NK-92 treated with Interleukin-12 subunit alpha and Interleukin-12 subunit beta, amount 100 ng/mL, for 24 hours (cell line): Measurements from ENCODE around the gene CNTD1.
"Not testable (repeated sequence)": the region's sequence is repeated elsewhere in the genome, so short reads cannot be mapped to it uniquely, and the experiment has no call there.

Experiments
- DNase-seq: peaks from one replicate; lab custom pipeline; 2025; lab: John Stamatoyannopoulos, UW

The CNTD1 gene

DNA sequence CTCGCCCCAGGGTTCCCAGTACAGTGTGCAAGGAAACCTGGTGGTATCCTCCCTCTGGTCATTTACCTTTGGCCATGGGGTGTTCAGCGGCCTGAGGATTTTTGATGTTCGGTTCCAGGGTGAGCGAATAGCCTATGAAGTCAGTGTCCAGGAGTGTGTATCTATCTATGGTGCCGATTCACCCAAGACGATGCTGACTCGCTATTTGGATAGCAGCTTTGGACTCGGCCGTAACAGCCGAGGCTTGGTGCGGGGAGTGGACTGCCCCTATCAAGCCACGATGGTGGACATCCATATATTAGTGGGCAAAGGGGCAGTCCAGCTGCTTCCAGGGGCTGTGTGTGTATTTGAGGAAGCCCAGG lies 46.9 kb downstream of the CNTD1 start:
- no peak for DNase-seq

DNA sequence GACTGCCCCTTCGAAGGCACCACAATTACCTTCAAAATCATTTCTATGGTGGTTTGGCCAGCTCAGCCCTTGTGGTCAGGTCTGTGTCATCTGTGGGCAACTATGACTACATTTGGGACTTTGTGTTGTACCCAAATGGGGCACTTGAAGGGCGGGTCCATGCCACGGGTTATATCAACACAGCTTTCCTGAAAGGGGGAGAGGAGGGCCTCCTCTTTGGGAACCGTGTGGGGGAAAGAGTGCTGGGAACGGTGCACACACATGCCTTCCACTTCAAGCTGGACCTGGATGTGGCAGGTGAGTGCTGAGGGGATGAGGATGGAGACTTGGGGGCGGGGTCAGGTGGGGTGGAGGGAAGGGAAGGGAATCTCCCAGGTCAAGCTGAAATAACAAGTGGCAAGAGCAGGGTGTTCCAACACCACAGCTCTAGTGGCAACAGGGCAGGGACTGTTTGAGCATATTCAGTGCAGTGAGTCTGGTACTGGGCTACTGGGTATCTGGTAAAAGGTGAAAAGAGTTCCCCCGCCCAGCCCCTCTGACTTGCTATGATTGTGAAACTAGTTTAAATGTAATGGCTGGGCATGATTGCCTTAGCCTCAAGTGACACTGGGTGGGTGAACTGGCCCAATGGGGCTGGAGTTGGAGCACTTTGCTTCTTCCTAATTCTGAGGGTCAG lies 47.4 kb downstream of the CNTD1 start:
- DNase-seq: peak; percentile 34

DNA sequence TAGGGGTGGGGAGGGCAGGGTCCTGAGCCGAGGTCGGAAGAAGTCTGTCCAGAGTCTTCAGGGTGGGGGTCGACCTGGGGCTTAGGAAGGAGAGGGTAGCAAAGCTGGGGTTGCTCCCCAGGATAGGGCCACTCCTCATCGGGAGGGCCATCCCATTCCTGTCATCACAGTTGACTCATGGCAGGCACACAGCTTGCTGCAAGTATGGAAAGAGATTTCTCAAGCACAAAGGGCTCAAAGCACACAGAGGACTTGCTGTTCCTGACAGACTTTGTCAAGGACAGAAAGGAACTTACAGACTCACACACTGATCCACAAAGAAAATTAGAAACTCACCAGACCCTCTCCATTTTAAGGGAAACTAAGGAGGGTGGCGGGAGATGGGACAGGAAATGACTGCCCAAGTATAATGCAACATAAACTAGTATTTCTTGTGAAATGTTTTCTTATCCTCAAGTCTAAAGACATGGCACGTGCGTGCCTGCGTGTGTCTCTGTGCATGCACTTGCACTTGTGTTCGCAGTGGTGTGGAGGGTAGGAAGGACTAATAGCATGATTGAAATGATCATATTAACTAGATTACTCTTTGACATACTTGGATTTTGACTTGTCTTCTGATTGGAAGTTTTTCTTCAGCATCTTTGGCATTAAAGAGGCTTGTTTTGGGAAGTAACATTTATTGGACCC lies 48.1 kb downstream of the CNTD1 start:
- no peak for DNase-seq

- no peak for DNase-seq
These were observed 49.4 kb downstream of the CNTD1 start for GRCh38 chr17:42848093-42848492.

GRCh38 chr17:42849031-42849430 lies 50.4 kb downstream of the CNTD1 start:
- DNase-seq: no peak

DNA sequence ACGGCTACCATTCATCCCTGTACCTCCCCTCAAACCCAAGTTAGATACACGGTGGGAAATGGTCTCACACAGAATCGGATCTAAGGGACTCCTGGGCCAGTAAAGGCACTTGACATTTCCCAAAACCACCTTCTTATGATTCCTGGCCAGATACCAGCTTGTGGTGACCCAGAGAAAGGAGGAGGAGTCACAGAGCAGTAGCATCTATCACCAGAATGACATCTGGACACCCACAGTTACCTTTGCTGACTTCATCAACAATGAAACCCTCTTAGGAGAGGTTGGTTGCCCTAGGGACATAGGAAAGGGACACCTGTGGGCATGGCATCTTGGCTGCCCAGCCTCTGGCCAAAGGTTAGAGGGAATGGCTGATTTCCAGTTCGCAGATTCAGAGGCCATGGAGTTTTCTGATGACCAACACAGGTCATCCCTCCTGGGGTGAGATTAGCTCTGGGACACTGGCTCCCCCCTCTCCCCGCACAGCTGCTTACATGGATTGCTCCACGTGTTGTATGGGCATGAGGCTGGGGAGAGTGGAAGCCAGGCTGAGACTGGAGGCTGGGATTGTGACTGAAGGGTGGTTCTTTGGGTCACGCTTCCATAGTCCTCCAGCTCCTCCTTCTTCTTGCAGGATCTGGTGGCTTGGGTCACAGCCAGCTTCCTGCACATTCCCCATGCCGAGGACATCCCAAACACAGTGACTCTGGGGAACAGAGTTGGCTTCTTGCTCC lies 51.0 kb downstream of the CNTD1 start:
- DNase-seq: no peak

- no peak for DNase-seq
These were observed 52.3 kb downstream of the CNTD1 start, which contains the start of gene AOC3 for GRCh38 chr17:42850954-42851353. Gene AOC3 (plus strand): TSS chr17:42851199. CDS start chr17:42851344, 145 bp downstream.

GRCh38 chr17:42851371-42852240 lies 52.9 kb downstream of the CNTD1 start:
- not testable (repeated sequence) for DNase-seq

DNA sequence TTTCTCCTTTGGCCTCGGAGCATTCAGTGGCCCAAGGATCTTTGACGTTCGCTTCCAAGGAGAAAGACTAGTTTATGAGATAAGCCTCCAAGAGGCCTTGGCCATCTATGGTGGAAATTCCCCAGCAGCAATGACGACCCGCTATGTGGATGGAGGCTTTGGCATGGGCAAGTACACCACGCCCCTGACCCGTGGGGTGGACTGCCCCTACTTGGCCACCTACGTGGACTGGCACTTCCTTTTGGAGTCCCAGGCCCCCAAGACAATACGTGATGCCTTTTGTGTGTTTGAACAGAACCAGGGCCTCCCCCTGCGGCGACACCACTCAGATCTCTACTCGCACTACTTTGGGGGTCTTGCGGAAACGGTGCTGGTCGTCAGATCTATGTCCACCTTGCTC lies 53.7 kb downstream of the CNTD1 start:
- DNase-seq: no peak

DNA sequence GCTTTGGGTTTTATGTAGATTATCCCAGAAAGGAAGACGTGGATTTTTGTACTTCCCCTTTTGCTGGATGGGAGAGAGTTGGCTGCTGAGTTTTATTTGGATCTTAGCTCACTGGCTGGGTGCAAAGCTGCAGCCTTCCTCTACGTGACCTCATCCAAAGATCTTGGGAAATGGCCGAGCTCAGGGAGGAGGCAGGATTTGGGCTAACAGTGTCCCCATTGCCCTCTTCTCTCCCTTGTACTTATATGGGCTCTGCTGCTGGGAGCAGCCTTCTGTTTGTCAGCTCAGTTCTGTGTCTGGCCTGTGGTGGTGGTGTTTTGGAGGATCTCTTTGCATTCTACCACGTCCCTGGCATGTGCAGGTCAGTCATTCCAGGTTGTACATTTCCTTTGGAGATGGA lies 54.3 kb downstream of the CNTD1 start:
- DNase-seq: no peak

DNA sequence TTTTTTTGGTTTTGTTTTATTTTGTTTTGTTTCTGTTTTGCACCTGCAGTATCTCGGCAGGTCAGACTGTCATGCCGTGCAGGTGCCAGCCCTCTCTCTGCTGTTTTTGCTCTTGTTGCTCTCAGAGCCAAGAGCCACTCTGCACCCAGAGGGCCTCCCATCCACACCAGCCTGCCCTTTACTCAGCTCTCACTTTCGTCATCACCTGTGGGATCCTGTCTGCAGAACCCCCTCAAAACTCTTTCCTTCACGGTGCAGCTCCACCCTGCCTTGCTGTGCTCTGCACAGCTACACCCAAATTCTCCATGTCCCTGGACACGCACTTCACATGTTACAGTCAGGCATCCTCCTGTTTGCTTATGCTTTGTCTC lies 54.9 kb downstream of the CNTD1 start:
- DNase-seq: no peak

- DNase-seq: no peak
These were observed 55.5 kb downstream of the CNTD1 start for GRCh38 chr17:42853968-42854790.

GRCh38 chr17:42855048-42855596 lies 56.5 kb downstream of the CNTD1 start:
- no peak for DNase-seq

- DNase-seq: not testable (repeated sequence)
These were observed 57.4 kb downstream of the CNTD1 start for GRCh38 chr17:42856093-42856492.

DNA sequence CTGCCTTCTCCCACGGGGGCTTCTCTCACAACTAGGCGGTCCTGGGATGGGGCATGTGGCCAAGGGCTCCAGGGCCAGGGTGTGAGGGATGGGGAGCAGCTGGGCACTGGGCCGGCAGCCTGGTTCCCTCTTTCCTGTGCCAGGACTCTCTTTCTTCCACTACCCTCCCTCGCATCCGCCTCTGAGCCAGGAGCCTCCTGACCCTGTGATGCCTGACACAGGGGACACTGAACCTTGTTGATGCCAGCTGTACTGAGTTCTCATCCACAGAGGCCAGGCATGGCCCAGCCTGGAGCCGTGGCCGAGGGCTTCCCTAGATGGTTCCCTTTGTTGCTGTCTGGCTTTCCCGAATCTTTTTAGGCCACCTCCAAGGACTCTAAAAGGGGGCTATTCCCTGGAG lies 57.9 kb downstream of the CNTD1 start:
- not testable (repeated sequence) for DNase-seq

DNA sequence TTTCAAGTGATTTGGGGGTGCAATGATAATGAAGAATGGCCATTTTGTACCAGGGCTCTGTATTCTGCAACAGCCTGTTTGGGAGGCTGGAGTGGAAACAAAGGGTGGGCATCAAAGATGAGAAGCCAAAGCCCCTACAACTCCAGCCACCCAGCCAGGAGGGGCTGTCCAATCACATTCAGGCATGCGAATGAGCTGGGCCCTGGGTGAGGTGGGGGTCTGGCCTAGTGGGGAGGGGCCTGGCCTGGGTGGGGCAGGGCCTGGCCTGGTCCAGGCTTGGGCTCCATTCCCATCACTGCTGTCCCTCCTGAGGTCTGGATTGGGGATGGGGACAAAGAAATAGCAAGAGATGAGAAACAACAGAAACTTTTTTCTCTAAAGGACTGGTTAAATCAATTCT lies 58.7 kb downstream of the CNTD1 start:
- no peak for DNase-seq
